SK-N-SH (cell line): ENCODE data around the gene RAD51B. TPM values are rescaled to one million over a fixed set of nuclear protein-coding genes. Genes with fewer than 3 reads are reported as not detected.

ENCODE experiments used
- CTCF ChIA-PET: fragments of 300-600, 350-600 bp; formaldehyde crosslinking; extraction: SDS; loops from one replicate; lab custom pipeline; 2021; lab: Yijun Ruan, JAX
- POLR2A ChIA-PET: fragments of 350-600 bp; sonication (Branson Sonifier 250); formaldehyde crosslinking; extraction: SDS; loops from one replicate; lab custom pipeline; 2020; ENCODE audit warnings: antibody characterized with exemption, inconsistent platforms; lab: Yijun Ruan, JAX
- DNase-seq: peaks from one replicate; pipeline ENCODE4 v3.0.0; 2012
- H2AFZ ChIP-seq: fragments of 200-600 bp; sonication (generic); 2 replicates; pipeline ENCODE4 v1.8.1; 2016; ENCODE audit warnings: antibody characterized with exemption, mild to moderate bottlenecking, low read depth
- H3F3A ChIP-seq: fragments of 200-600 bp; sonication (generic); replicated peaks from 2 replicates; pipeline ENCODE3; 2016; ENCODE audit warnings: antibody characterized with exemption, mild to moderate bottlenecking; ENCODE audit not compliant: insufficient read depth
- H3K27ac ChIP-seq, 2 experiments: fragments of 200-500 bp in 1 of 2; fragments of 200-600 bp in 1 of 2; sonication (Bioruptor generic) in 1 of 2; sonication (generic), shearing (Covaris generic) in 1 of 2; 2 replicates each; pipeline versions ENCODE4 v1.5.1 to v1.6.1; 2014 to 2016; ENCODE audit warnings: low read depth in 2 of 2, inconsistent platforms in 1 of 2, low read length in 1 of 2, mild to moderate bottlenecking in 1 of 2, mixed read lengths in 1 of 2
- H3K27me3 ChIP-seq: fragments of 200-600 bp; sonication (generic), shearing (Covaris generic); 2 replicates; pipeline ENCODE4 v1.6.1; 2016; ENCODE audit warnings: mixed run types; ENCODE audit not compliant: insufficient read depth
- H3K36me3 ChIP-seq, 2 experiments: fragments of 200-500 bp in 1 of 2; fragments of 200-600 bp in 1 of 2; sonication (Bioruptor generic) in 1 of 2; sonication (generic) in 1 of 2; replicated peaks in 1 of 2; 2 replicates each; pipeline versions ENCODE3 to v1.5.1; 2014 to 2016; ENCODE audit warnings: low read length in 1 of 2, mild to moderate bottlenecking in 1 of 2; ENCODE audit not compliant: insufficient read depth in 2 of 2, control insufficient read depth in 1 of 2
- H3K4me1 ChIP-seq, 2 experiments: fragments of 200-500 bp in 1 of 2; fragments of 200-600 bp in 1 of 2; sonication (Bioruptor generic) in 1 of 2; sonication (generic), shearing (Covaris generic) in 1 of 2; 2 replicates each; pipeline versions ENCODE4 v1.5.1 to v1.6.1; 2014 to 2016; ENCODE audit warnings: low read depth in 1 of 2, low read length in 1 of 2, mixed run types in 1 of 2; ENCODE audit not compliant: insufficient read depth in 2 of 2, control insufficient read depth in 1 of 2
- H3K4me2 ChIP-seq: fragments of 200-600 bp; sonication (generic), shearing (Covaris generic); 2 replicates; pipeline ENCODE4 v1.6.1; 2017; ENCODE audit warnings: mixed run types
- H3K4me3 ChIP-seq, 2 experiments: fragments of 200-500 bp in 1 of 2; fragments of 200-600 bp in 1 of 2; sonication (Bioruptor generic) in 1 of 2; sonication (generic), shearing (Covaris generic) in 1 of 2; 2 replicates each; pipeline versions ENCODE4 v1.5.1 to v1.8.1; 2014 to 2016; ENCODE audit warnings: low read depth in 2 of 2, inconsistent platforms in 1 of 2, low read length in 1 of 2, mild to moderate bottlenecking in 1 of 2, mixed read lengths in 1 of 2, moderate library complexity in 1 of 2
- H3K79me2 ChIP-seq: fragments of 200-600 bp; sonication (generic); 2 replicates; pipeline ENCODE4 v1.8.1; 2017; ENCODE audit warnings: mild to moderate bottlenecking; ENCODE audit not compliant: insufficient read depth
- H3K9ac ChIP-seq: fragments of 200-600 bp; sonication (generic); 2 replicates; pipeline ENCODE4 v1.6.1; 2017; ENCODE audit warnings: mixed run types
- H3K9me2 ChIP-seq: fragments of 200-600 bp; sonication (generic); 2 replicates; pipeline ENCODE4 v1.6.1; 2017; ENCODE audit warnings: mixed run types
- H3K9me3 ChIP-seq: fragments of 200-600 bp; sonication (generic); 2 replicates; pipeline ENCODE4 v1.6.1; 2017; ENCODE audit warnings: mixed run types, mild to moderate bottlenecking, moderate library complexity
- H4K20me1 ChIP-seq: fragments of 200-600 bp; sonication (generic); 2 replicates; pipeline ENCODE4 v1.6.1; 2017; ENCODE audit warnings: mild to moderate bottlenecking, mixed run types; ENCODE audit not compliant: insufficient read depth
- CHD2 ChIP-seq: fragments of 150-350 bp; IDR thresholded peaks from 2 replicates; pipeline ENCODE4 v1.6.1; 2018; ENCODE audit warnings: low read length; ENCODE audit not compliant: partially characterized antibody
- ELF1 ChIP-seq: IDR thresholded peaks from 2 replicates; pipeline ENCODE4 v1.4.0; 2012
- EP300 ChIP-seq, 2 experiments: IDR thresholded peaks; 2 replicates each; pipeline versions ENCODE4 v1.4.0 to v1.6.1; 2012; ENCODE audit warnings: borderline replicate concordance in 1 of 2, low read depth in 1 of 2, low read length in 1 of 2
- EZH2phosphoT487 ChIP-seq: fragments of 200-600 bp; sonication (generic); IDR thresholded peaks from 2 replicates; pipeline ENCODE4 v1.6.1; 2017; ENCODE audit warnings: low read depth, mixed run types, mild to moderate bottlenecking, antibody characterized with exemption, moderate library complexity, borderline replicate concordance
- FOXM1 ChIP-seq: IDR thresholded peaks from 2 replicates; pipeline ENCODE4 v1.4.0; 2012; ENCODE audit warnings: low read depth, mild to moderate bottlenecking
- GABPA ChIP-seq: IDR thresholded peaks from 2 replicates; pipeline ENCODE4 v1.4.0; 2012; ENCODE audit warnings: low read depth, mild to moderate bottlenecking
- NFIC ChIP-seq: IDR thresholded peaks from 2 replicates; pipeline ENCODE4 v1.4.0; 2012; ENCODE audit warnings: borderline replicate concordance
- RXRA ChIP-seq: IDR thresholded peaks from 2 replicates; pipeline ENCODE4 v1.4.0; 2012; ENCODE audit warnings: low read depth, mild to moderate bottlenecking, borderline replicate concordance
- SMC3 ChIP-seq: IDR thresholded peaks from 2 replicates; pipeline ENCODE4 v1.6.1; 2012; ENCODE audit warnings: low read depth, low read length, improper control_type of control experiment
- TAF1 ChIP-seq: IDR thresholded peaks from 2 replicates; pipeline ENCODE4 v1.6.1; 2012; ENCODE audit warnings: low read depth, mild to moderate bottlenecking, low read length, moderate library complexity, borderline replicate concordance
- TCF12 ChIP-seq: IDR thresholded peaks from 2 replicates; pipeline ENCODE4 v1.4.0; 2012
- TEAD4 ChIP-seq: IDR thresholded peaks from 2 replicates; pipeline ENCODE4 v1.4.0; 2012; ENCODE audit warnings: mild to moderate bottlenecking, borderline replicate concordance; ENCODE audit not compliant: insufficient read depth
- YY1 ChIP-seq: IDR thresholded peaks from 2 replicates; pipeline ENCODE4 v1.4.0; 2012; ENCODE audit warnings: low read depth, mild to moderate bottlenecking
- WGBS: methylation state at CpG from one replicate; pipeline ENCODE4 v1.1.6; 2017; ENCODE audit warnings: low lambda C conversion rate; 5-methylcytosine and 5-hydroxymethylcytosine counted together
- polyA plus RNA-seq, 3 experiments: library from polyadenylated mRNA; depleted of rRNA; stranded (reverse); fragments of >200 nt; gene quantifications; 2 replicates each; pipeline ENCODE4 v1.2.3, GENCODE V29; 2012
- TF ChIP-seq, protein P1 (sequence below): IDR thresholded peaks from 2 replicates; pipeline ENCODE4 v1.6.1; 2012; ENCODE audit warnings: mild to moderate bottlenecking, low read depth, low read length, moderate library complexity
- TF ChIP-seq, protein P2 (sequence below): IDR thresholded peaks from 2 replicates; pipeline ENCODE4 v1.4.0; 2012; ENCODE audit warnings: low read depth, borderline replicate concordance

The RAD51B gene
- polyA plus RNA-seq, 1 of the 3 experiments (the other 2 are of a cell fraction) = 6.0 TPM

DNA sequence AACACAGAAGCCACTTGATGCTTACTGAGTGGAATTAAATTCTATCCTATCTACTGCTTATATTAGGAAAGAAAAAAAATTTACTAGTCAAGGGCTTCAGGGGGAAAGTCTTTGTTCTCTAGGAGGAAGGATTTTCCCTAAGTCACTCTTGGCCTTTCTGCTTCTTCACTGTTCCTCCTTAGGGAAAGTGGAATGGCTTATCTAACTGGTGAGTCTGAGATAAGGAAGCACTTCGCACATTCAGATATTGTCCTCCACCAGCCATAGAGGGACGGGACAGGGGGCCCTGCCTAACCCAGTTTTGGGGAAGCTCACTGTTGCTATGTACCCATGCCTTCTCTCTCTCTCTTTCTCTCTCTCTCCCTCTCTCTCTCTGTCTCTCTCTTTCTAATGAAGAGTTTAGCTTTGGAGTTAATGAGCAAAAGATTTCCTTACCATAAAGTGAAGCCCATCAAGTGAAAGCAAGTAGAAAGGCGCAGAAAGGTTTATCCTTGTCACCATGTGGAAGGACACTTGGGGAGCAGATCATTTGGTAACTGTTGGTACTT is 522.7 kb downstream of the RAD51B start:
- TF ChIP-seq EZH2phosphoT487 (no peak), TAF1 (no peak), ELF1 (no peak), CHD2 (no peak), RXRA (no peak), EP300 (IDR thresholded peaks at IDR 0.05; ENCODE audit: borderline replicate concordance in 1 of 2, low read depth in 1 of 2, low read length in 1 of 2) (no peak)
- TF ChIP-seq, protein P1, sequence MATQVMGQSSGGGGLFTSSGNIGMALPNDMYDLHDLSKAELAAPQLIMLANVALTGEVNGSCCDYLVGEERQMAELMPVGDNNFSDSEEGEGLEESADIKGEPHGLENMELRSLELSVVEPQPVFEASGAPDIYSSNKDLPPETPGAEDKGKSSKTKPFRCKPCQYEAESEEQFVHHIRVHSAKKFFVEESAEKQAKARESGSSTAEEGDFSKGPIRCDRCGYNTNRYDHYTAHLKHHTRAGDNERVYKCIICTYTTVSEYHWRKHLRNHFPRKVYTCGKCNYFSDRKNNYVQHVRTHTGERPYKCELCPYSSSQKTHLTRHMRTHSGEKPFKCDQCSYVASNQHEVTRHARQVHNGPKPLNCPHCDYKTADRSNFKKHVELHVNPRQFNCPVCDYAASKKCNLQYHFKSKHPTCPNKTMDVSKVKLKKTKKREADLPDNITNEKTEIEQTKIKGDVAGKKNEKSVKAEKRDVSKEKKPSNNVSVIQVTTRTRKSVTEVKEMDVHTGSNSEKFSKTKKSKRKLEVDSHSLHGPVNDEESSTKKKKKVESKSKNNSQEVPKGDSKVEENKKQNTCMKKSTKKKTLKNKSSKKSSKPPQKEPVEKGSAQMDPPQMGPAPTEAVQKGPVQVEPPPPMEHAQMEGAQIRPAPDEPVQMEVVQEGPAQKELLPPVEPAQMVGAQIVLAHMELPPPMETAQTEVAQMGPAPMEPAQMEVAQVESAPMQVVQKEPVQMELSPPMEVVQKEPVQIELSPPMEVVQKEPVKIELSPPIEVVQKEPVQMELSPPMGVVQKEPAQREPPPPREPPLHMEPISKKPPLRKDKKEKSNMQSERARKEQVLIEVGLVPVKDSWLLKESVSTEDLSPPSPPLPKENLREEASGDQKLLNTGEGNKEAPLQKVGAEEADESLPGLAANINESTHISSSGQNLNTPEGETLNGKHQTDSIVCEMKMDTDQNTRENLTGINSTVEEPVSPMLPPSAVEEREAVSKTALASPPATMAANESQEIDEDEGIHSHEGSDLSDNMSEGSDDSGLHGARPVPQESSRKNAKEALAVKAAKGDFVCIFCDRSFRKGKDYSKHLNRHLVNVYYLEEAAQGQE = no peak
- Histone ChIP-seq H2AFZ (no peak overlapping the region), H3K4me3 (no peak overlapping the region), H3K9me3 (no peaks in the 10 kb centered on the region), H3K79me2 (no peaks in the 10 kb centered on the region), H3K27ac (no peak overlapping the region), H3K27me3 (no peaks in the 10 kb centered on the region), H3K9ac (no peak overlapping the region), H3K36me3 (no peaks in the 10 kb centered on the region), H3K4me2 (no peak overlapping the region), H4K20me1 (no peaks in the 10 kb centered on the region), H3K9me2 (no peaks in the 10 kb centered on the region), H3K4me1 (no peaks in the 10 kb centered on the region), H3F3A (no peaks in the 10 kb centered on the region)
- DNase-seq = no peak
- WGBS = 95% methylated on average over 3 of the region's 3 CpGs
- ChIA-PET CTCF (no interaction called here), POLR2A (no interaction called here)

DNA sequence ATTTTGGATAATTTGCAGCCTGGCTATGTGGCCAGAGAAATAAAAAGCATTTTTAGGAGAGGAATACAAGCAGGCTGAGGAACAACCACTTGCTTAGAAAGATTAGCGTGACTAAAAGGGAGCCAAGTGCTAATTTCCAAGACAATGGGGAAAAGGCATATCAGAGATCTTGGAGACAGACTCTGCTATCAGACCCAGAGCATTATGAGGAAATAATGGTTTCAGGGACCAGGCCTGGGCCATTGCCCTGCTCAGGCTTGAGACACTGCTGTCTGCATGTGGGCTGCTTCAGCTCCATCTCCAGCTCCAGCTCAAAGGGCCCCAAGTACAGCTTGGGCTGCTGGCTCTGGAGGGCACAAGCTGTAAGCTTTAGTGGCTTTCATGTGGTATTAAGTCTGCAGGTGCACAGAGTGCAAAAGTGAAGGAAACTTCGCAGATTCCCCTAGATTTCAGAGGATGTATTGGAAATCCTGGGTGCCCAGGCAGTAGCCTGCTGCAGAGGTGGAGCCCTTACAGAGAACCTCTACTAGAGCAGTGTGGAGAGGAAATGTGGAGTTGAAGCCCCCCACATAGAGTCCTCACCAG is 524.0 kb downstream of the RAD51B start:
- CTCF ChIA-PET = interaction anchor here (0.6 kb wide), 1 partner anchor 119 kb away, joined by 3 read pairs; no protein-coding TSS in a partner anchor
- H3K4me1 ChIP-seq = no peaks in the 10 kb centered on the region
- no peaks in the 10 kb centered on the region for H3K27me3 ChIP-seq
- H3K4me3 ChIP-seq = no peak overlapping the region
- H3K79me2 ChIP-seq = no peaks in the 10 kb centered on the region
- H3K9ac ChIP-seq = no peak overlapping the region
- H3K4me2 ChIP-seq = no peak overlapping the region
- POLR2A ChIA-PET = no interaction called here
- H3F3A ChIP-seq = no peaks in the 10 kb centered on the region
- no peaks in the 10 kb centered on the region for H4K20me1 ChIP-seq
- WGBS = 89% methylated on average over 2 of the region's 2 CpGs
- no peaks in the 10 kb centered on the region for H3K36me3 ChIP-seq
- H3K27ac ChIP-seq = no peak overlapping the region
- no peaks in the 10 kb centered on the region for H3K9me3 ChIP-seq
- no peak overlapping the region for H2AFZ ChIP-seq
- TF ChIP-seq NFIC (no peak), GABPA (no peak), TAF1 (no peak), TCF12 (no peak), TEAD4 (no peak), YY1 (no peak), SMC3 (no peak), RXRA (no peak), FOXM1 (no peak), ELF1 (no peak)
- TF ChIP-seq, protein P2, sequence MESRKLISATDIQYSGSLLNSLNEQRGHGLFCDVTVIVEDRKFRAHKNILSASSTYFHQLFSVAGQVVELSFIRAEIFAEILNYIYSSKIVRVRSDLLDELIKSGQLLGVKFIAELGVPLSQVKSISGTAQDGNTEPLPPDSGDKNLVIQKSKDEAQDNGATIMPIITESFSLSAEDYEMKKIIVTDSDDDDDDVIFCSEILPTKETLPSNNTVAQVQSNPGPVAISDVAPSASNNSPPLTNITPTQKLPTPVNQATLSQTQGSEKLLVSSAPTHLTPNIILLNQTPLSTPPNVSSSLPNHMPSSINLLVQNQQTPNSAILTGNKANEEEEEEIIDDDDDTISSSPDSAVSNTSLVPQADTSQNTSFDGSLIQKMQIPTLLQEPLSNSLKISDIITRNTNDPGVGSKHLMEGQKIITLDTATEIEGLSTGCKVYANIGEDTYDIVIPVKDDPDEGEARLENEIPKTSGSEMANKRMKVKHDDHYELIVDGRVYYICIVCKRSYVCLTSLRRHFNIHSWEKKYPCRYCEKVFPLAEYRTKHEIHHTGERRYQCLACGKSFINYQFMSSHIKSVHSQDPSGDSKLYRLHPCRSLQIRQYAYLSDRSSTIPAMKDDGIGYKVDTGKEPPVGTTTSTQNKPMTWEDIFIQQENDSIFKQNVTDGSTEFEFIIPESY = no peak
- TF ChIP-seq, protein P1 = no peak
- no peaks in the 10 kb centered on the region for H3K9me2 ChIP-seq
- no peak for DNase-seq
